Activated CD8-positive, alpha-beta T cell treated with anti-CD3 and anti-CD28 coated beads, Interleukin-2, amount 10 ng/mL, durations not matched to agents 7 days and 5 days (primary cell): Measurements from ENCODE around the gene TMEM132A. TPM values are rescaled to one million over a fixed set of nuclear protein-coding genes. Genes with fewer than 3 reads are reported as not detected.

ENCODE experiments used
- ATAC-seq: fragments of 150-1000 bp; cut with Tn5 transposase; one replicate; pipeline ENCODE4 v1.10.0; 2021; ENCODE audit warnings: moderate library complexity
- CTCF ChIA-PET: fragments of 350-600 bp; sonication (Branson Sonifier 250); formaldehyde crosslinking; loops from one replicate; lab custom pipeline; 2021; ENCODE audit warnings: antibody characterized with exemption; lab: Charles Lee
- POLR2A ChIA-PET: fragments of 350-600 bp; sonication (Branson Sonifier 250); formaldehyde crosslinking; loops from one replicate; lab custom pipeline; 2021; ENCODE audit warnings: antibody characterized with exemption; lab: Charles Lee
- DNase-seq: peaks from one replicate; pipeline ENCODE4 v3.0.0-alpha.2; 2020
- H3K27ac Mint-ChIP-seq: one replicate; pipeline ENCODE4 v1.8.0; 2021; ENCODE audit warnings: mild to moderate bottlenecking, mixed read lengths
- H3K27me3 Mint-ChIP-seq: one replicate; pipeline ENCODE4 v1.8.0; 2021; ENCODE audit warnings: low read depth, mixed read lengths
- H3K36me3 Mint-ChIP-seq: one replicate; pipeline ENCODE4 v1.8.0; 2021; ENCODE audit warnings: low read depth, mixed read lengths
- H3K4me1 Mint-ChIP-seq: one replicate; pipeline ENCODE4 v1.8.0; 2021; ENCODE audit warnings: low read depth, mixed read lengths
- H3K4me3 Mint-ChIP-seq: one replicate; pipeline ENCODE4 v1.8.0; 2021; ENCODE audit warnings: mild to moderate bottlenecking, mixed read lengths
- H3K9me3 Mint-ChIP-seq: one replicate; pipeline ENCODE4 v1.8.0; 2022; ENCODE audit warnings: mixed read lengths; ENCODE audit not compliant: insufficient read depth
- total RNA-seq, 2 experiments: library from RNA; stranded (reverse); gene quantifications; one replicate each; pipeline ENCODE4 v1.2.3, GENCODE V29; 2021

Gene TMEM132A
- total RNA-seq, 2 experiments from 2014 or later, result 0.37 to 0.47 TPM

DNA sequence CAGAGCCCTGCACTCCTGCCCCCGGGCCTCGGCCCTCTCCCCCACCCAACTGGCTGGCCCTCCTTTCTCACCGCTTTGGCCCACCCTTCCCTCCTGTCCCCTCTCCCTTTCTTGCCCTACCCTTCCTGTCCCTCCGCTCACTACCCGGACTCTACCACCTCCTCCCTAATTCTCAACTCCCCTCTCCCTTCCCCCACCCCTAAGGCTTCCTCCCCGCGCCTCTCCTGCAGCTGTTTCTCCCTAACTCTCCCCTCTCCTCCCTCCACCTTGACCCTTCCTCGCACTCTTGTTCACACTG, 27.3 kb downstream of the TMEM132A start:
- Mint-ChIP-seq H3K36me3 (no peaks in the 10 kb centered on the region), H3K9me3 (no peaks in the 10 kb centered on the region), H3K4me3 (peak overlapping the region; percentile 76), H3K27ac (peak overlapping the region; percentile 79), H3K27me3 (peaks cover 21% of the 10 kb centered on the region), H3K4me1 (peaks cover 23% of the 10 kb centered on the region)
- ATAC-seq (no peak), DNase-seq (no peak)
- CTCF ChIA-PET, result no interaction called here
- POLR2A ChIA-PET, result interaction anchor here (0.6 to 0.8 kb wide), 4 partner anchors 8 to 23 kb away, joined by 3 to 4 read pairs (median 4); no protein-coding TSS in a partner anchor

DNA sequence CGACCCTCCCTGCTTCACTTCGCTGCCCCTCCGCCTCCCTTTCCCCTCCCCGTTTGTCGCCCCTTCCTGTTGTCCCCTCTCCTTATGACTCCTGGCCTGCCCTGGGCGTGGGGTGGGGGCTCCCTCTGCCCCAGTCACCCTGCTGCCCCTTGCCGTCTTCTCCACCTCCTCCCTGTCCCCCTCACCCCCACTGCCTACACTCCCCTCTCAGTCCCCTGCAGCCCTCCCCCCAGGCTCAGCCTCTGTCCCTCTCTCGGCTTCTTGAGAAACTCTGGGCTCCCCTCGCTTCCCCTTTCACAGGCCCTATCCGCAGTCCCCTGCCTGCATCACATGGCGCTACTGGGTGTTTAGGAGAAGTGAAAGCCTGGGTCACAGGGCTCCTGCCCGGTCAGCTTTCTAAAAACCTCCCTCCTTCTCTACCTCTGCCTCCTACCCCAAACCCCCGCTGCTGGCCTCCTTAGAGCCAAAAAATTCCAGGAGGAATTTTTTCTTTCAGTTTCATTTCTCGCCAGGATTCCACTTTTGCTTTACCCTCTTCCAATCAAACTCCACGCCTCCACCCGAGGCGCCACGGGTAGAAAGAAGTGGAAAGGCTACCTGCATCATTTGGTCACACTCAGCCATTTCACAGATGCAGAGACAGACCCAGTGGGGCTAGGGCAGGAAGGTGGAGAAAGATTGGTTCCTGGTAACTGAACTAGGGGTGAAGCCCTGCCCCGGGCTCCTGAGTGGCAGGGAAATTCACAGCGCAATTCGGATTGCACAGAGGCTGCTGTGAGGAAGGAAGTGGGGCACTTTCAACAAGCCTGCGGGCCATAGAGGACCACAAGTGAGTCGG, 27.9 kb downstream of the TMEM132A start, which contains the start of gene SLC15A3:
SLC15A3 (minus strand) TSS at position 273 of the 838 bp plus-strand sequence. CDS start 625 bp downstream, outside the sequence.
- POLR2A ChIA-PET, result interaction anchor here (0.6 kb wide), 2 partner anchors 19 to 22 kb away, joined by 4 read pairs; no protein-coding TSS in a partner anchor
- Mint-ChIP-seq H3K4me3 (peak within 1 kb of the TSS; percentile 76), H3K4me1 (peaks cover 23% of the 10 kb centered on the region), H3K27ac (peak within 1 kb of the TSS; percentile 79), H3K27me3 (peaks cover 24% of the 10 kb centered on the region), H3K9me3 (no peaks in the 10 kb centered on the region), H3K36me3 (no peaks in the 10 kb centered on the region)
- peak; percentile 78 for ATAC-seq
- peak; percentile 63 for DNase-seq
- CTCF ChIA-PET, result interaction anchor here (1.1 kb wide), 2 partner anchors 13 to 235 kb away, joined by 3 to 6 read pairs; no protein-coding TSS in a partner anchor

DNA sequence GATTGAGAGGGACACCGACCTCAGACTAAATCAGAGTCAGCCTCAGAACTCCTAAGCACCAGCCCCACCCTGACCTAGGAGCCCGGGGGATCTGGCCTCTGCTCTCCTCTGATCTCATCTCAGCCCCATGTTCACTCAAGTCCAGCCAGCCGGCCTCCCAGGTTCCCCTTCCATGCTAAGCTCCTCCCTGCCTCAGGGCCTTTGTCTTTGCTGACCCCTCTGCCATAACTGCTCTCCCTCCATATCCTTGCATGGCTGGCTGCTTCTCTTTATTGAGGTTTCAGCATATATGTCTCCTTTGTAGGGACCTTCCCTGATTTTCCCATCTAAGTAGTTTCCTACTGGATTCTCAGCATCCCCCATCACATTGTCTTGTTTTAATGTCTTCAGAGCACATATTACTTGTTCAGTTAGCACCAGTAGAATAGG, 28.5 kb downstream of the TMEM132A start:
- DNase-seq (no peak), ATAC-seq (no peak)
- Mint-ChIP-seq H3K4me1 (peaks cover 23% of the 10 kb centered on the region), H3K36me3 (no peaks in the 10 kb centered on the region), H3K4me3 (peak overlapping the region; percentile 76), H3K27ac (no peak overlapping the region), H3K9me3 (no peaks in the 10 kb centered on the region), H3K27me3 (peaks cover 27% of the 10 kb centered on the region)
- CTCF ChIA-PET, result interaction anchor here (1.1 to 3.0 kb wide), 3 partner anchors 13 to 235 kb away, joined by 3 to 14 read pairs (median 6); no protein-coding TSS in a partner anchor
- POLR2A ChIA-PET, result no interaction called here

DNA sequence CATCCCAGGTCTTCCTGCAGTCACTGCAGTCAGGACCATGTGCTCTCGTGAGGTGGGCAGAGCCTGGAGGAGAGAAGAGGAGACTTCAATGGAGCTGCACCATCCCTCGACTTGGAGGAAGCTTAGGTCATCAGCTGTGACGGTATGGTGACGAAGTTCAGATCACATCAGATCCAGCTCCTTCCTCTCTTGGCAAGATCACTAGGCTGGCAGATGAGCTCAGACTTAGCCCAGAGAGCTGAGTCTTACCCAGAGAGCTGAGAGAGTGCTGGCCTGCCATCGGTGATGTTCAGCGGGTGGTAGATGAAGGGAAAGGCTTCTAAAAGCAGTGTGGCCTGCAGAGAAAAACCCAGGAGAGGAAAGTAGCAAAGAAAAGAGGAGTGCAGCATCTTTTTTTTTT, 29.5 kb downstream of the TMEM132A start:
- Mint-ChIP-seq H3K4me3 (no peak overlapping the region), H3K27ac (no peak overlapping the region), H3K36me3 (no peaks in the 10 kb centered on the region), H3K4me1 (peaks cover 21% of the 10 kb centered on the region), H3K9me3 (no peaks in the 10 kb centered on the region), H3K27me3 (peaks cover 27% of the 10 kb centered on the region)
- no peak for ATAC-seq
- DNase-seq, result no peak
- ChIA-PET POLR2A (no interaction called here), CTCF (interaction anchor here (1.4 to 3.0 kb wide), 2 partner anchors 16 to 38 kb away, joined by 4 to 14 read pairs; no protein-coding TSS in a partner anchor)

DNA sequence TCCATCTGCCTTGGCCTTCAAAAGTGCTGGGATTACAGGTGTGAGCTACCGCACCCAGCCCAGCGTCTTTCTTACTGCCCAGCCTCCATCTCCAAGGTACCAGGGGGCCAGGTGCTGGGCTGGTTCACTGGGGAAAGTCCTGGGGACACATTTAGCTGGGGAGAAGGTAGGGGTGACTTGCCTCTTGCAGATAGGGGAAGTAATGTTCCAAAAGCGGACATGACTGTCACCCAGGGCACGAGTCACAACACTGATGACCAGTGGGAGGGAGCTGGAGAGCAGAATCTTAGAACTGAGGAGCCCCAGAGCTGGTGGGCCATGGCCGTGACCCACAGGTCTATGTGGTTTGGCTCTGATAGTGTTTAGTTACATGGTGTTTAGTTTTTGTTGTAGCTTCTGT, 30.2 kb downstream of the TMEM132A start:
- H3K4me1 Mint-ChIP-seq, result peaks cover 21% of the 10 kb centered on the region
- peaks cover 28% of the 10 kb centered on the region for H3K27me3 Mint-ChIP-seq
- no peak for DNase-seq
- H3K27ac Mint-ChIP-seq, result no peak overlapping the region
- ATAC-seq, result no peak
- ChIA-PET CTCF (interaction anchor here (1.4 to 3.0 kb wide), 3 partner anchors 15 to 175 kb away, joined by 4 to 14 read pairs (median 4); no protein-coding TSS in a partner anchor), POLR2A (no interaction called here)
- no peaks in the 10 kb centered on the region for H3K36me3 Mint-ChIP-seq
- H3K9me3 Mint-ChIP-seq, result no peaks in the 10 kb centered on the region
- H3K4me3 Mint-ChIP-seq, result no peak overlapping the region

DNA sequence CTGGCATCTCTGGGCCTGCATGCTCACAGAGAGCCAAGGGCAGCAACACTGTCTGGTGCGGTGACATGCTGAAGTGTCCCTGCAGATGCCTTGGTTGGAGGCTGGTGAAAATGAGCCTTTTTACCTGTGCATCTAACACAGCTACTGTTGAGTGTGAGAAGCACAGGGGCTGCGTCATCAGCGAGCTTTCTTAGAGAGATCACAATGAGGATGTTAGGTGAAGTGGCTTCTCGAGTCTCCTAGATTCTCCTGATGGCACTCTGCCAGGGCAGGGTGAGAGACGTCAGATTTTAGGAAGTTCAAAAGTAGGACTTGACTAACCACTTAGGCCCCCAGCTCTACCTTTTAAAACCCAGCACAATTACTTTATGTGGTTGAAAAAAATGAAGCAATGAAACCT, 31.3 kb downstream of the TMEM132A start:
- no peak overlapping the region for H3K4me3 Mint-ChIP-seq
- no peaks in the 10 kb centered on the region for H3K9me3 Mint-ChIP-seq
- ChIA-PET CTCF (interaction anchor here (1.7 to 3.0 kb wide), 2 partner anchors 14 to 174 kb away, joined by 4 to 14 read pairs; no protein-coding TSS in a partner anchor), POLR2A (interaction anchor here (0.7 to 1.0 kb wide), 2 partner anchors 11 to 44 kb away, joined by 3 to 4 read pairs; no protein-coding TSS in a partner anchor)
- H3K27ac Mint-ChIP-seq, result no peak overlapping the region
- no peaks in the 10 kb centered on the region for H3K36me3 Mint-ChIP-seq
- no peak for DNase-seq
- peaks cover 28% of the 10 kb centered on the region for H3K27me3 Mint-ChIP-seq
- peaks cover 18% of the 10 kb centered on the region for H3K4me1 Mint-ChIP-seq
- no peak for ATAC-seq

DNA sequence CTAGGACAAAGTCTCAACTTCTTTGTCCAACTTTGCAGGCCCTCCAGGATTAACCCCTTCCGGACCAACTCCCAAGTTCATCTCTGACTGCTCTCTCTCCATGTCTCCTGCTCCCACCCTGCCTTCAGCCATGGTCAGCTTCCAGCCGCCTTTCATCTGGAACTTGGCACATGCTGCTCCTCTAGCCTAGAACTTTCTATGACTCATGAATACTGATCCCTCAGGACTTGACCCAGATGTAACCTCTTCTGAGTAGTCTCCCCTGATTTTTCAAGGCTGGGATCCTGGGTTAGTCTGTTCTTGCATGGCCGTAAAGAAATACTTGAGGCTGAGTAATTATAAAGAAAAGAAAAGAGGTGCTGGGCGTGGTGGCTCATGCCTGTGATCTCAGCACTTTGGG, 32.9 kb downstream of the TMEM132A start:
- H3K4me1 Mint-ChIP-seq, result peaks cover 11% of the 10 kb centered on the region

DNA sequence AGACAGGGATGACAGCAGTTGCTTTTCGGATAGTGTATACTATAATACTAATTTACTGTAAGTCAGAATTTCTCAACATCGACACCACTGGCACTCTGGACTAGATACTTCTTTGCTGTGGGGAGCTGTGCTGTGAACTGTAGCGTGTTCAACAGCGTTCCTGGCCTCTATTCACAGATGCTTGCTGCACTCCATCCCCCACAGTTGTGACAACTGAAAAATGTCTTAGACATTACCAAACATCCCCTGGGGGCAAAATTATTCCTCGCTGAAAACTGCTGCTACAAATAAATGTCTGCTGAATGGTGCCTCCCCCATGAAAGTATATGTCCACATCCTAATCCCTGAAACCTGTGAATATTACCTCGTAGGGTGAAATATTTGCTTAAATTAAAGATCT, 35.2 kb downstream of the TMEM132A start:
- DNase-seq, result no peak
- Mint-ChIP-seq H3K27ac (no peak overlapping the region), H3K27me3 (peaks cover 25% of the 10 kb centered on the region), H3K36me3 (no peaks in the 10 kb centered on the region), H3K9me3 (no peaks in the 10 kb centered on the region), H3K4me1 (no peaks in the 10 kb centered on the region), H3K4me3 (no peak overlapping the region)
- no peak for ATAC-seq
- CTCF ChIA-PET, result interaction anchor here (1.4 kb wide), 1 partner anchor 11 kb away, joined by 3 read pairs; no protein-coding TSS in a partner anchor
- POLR2A ChIA-PET, result interaction anchor here (0.6 kb wide), 1 partner anchor 8 kb away, joined by 3 read pairs; no protein-coding TSS in a partner anchor

More for the DNA sequence above, 32.9 kb downstream of the TMEM132A start:
- no peak for ATAC-seq
- POLR2A ChIA-PET, result no interaction called here
- Mint-ChIP-seq H3K27me3 (peaks cover 32% of the 10 kb centered on the region), H3K4me3 (no peak overlapping the region), H3K36me3 (no peaks in the 10 kb centered on the region), H3K27ac (no peak overlapping the region), H3K9me3 (no peaks in the 10 kb centered on the region)
- CTCF ChIA-PET, result no interaction called here
- DNase-seq, result no peak

DNA sequence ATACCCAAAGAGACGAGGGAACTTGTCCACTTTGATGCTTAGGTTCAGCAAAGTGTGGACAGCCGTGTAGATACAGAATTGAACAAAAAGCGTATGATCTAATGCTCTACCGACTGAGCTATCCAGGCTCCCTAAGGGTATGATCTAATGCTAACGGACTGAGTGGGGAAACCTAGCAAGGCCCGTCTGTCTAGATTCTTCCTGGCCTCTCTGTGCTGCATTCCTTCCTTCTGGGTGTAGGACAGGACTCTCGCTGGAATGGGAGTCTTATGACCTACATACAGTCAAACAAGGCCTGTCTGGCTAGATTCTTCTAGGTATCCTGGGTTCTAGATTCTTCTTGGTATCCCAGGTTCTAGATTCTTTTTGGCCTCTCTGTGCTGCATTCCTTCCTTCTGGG, 36.1 kb downstream of the TMEM132A start:
- no peak for DNase-seq
- ATAC-seq, result no peak
- Mint-ChIP-seq H3K9me3 (no peaks in the 10 kb centered on the region), H3K4me1 (no peaks in the 10 kb centered on the region), H3K27me3 (peaks cover 25% of the 10 kb centered on the region), H3K36me3 (no peaks in the 10 kb centered on the region), H3K27ac (no peak overlapping the region), H3K4me3 (no peak overlapping the region)
- ChIA-PET POLR2A (no interaction called here), CTCF (interaction anchor here (1.7 kb wide), 1 partner anchor 9 kb away, joined by 6 read pairs; no protein-coding TSS in a partner anchor)

DNA sequence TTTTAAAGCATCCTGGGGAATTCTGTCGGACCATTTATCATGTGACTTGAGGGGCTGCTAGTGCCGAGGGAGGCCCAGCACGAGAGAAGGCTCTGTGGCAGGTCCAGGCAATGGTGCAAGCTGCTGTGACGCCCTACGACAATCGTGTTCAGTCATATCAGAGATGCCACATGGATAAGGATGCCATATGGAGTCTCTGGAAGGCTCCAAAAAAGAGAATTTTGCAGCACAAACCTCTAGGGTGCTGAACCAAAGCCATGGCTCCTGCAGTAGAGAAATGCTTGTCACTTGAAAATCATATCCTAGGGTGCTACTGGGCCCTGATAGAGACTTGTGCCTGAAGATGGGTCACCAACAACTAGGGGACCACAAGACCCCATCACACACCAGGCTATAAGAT, 40.5 kb downstream of the TMEM132A start:
- Mint-ChIP-seq H3K9me3 (peaks cover 6% of the 10 kb centered on the region), H3K27ac (no peak overlapping the region), H3K27me3 (peaks cover 18% of the 10 kb centered on the region), H3K4me1 (peaks cover 3% of the 10 kb centered on the region), H3K4me3 (no peak overlapping the region), H3K36me3 (peaks cover 4% of the 10 kb centered on the region)
- no peak for ATAC-seq
- POLR2A ChIA-PET, result no interaction called here
- no peak for DNase-seq
- CTCF ChIA-PET, result interaction anchor here (0.9 to 1.6 kb wide), 4 partner anchors 12 to 223 kb away, joined by 3 read pairs; no protein-coding TSS in a partner anchor

DNA sequence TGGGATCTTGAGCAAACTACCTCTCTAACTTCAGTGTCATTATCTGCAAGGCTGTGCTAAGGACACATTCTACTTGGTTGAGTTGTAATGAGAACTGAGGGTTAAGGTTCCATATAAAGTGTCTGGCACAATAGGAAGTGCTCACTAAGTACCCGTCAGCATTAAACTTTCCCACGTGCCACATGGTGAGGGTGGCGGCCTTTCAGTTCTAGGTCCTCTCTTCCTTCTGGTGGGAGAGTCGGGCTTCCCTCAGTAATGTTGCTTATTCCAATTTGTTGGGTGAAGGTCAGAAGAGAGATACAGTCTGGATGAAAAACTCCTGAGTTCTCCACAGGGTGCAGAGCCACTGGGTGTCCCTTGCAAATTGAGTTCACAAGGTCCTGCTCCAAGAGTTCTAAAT, 42.6 kb downstream of the TMEM132A start:
- H3K4me1 Mint-ChIP-seq, result peaks cover 20% of the 10 kb centered on the region
- no peak overlapping the region for H3K4me3 Mint-ChIP-seq
- H3K9me3 Mint-ChIP-seq, result peaks cover 6% of the 10 kb centered on the region
- ChIA-PET CTCF (interaction anchor here (0.8 to 1.3 kb wide), 3 partner anchors 12 to 34 kb away, joined by 3 read pairs; no protein-coding TSS in a partner anchor), POLR2A (interaction anchor here (0.8 kb wide), 1 partner anchor 11 kb away, joined by 3 read pairs; no protein-coding TSS in a partner anchor)
- no peak overlapping the region for H3K27ac Mint-ChIP-seq
- ATAC-seq (no peak), DNase-seq (no peak)
- H3K27me3 Mint-ChIP-seq, result peaks cover 13% of the 10 kb centered on the region
- peaks cover 4% of the 10 kb centered on the region for H3K36me3 Mint-ChIP-seq
